ENCODE measurements around the gene MTCH1. TPM values are rescaled to one million over a fixed set of nuclear protein-coding genes. Genes with fewer than 3 reads are reported as not detected.

The MTCH1 gene
- polyA plus RNA-seq (2012; ENCODE audit: low read depth, missing spikeins): 96.3 TPM

GRCh38 chr6:36985808-36986703 is at the start of gene MTCH1:
Gene MTCH1 (minus strand): TSS chr6:36986196. CDS start chr6:36986173, 23 bp downstream.
- DNase-seq (ENCODE audit: insufficient read length, low spot score) (peak; percentile 97), FAIRE-seq (peak; percentile 97)
- 0 out of 2 replicates have a peak, but pooled peaks have one; percentile 27 for TF ChIP-seq SPI1 (IDR thresholded peaks at IDR 0.05; ENCODE audit: low read depth, low read length)
- TF ChIP-seq PAX5 (IDR thresholded peaks at IDR 0.05; ENCODE audit: insufficient read depth, low read length, severe bottlenecking): no peak
- TF ChIP-seq POU2F2 (IDR thresholded peaks at IDR 0.05; ENCODE audit: low read depth, low read length): peak; percentile 80
- TF ChIP-seq POLR2AphosphoS5 (IDR thresholded peaks at IDR 0.05; ENCODE audit: low read depth, low read length): peak; percentile 80
- peak; percentile 88 for TF ChIP-seq POLR2A (IDR thresholded peaks at IDR 0.05; ENCODE audit: low read depth, low read length)
- TF ChIP-seq TAF1 (IDR thresholded peaks at IDR 0.05; ENCODE audit: low read depth, low read length): peak; percentile 90

GRCh38 chr6:37033819-37034795 is 48.1 kb upstream of the MTCH1 start:
- no peak for DNase-seq (ENCODE audit: insufficient read length, low spot score)
- FAIRE-seq: no peak
- TF ChIP-seq POU2F2 (IDR thresholded peaks at IDR 0.05; ENCODE audit: low read depth, low read length) (no peak), SPI1 (IDR thresholded peaks at IDR 0.05; ENCODE audit: low read depth, low read length) (no peak), POLR2A (IDR thresholded peaks at IDR 0.05; ENCODE audit: low read depth, low read length) (no peak), TAF1 (IDR thresholded peaks at IDR 0.05; ENCODE audit: low read depth, low read length) (no peak), PAX5 (IDR thresholded peaks at IDR 0.05; ENCODE audit: insufficient read depth, low read length, severe bottlenecking) (no peak), POLR2AphosphoS5 (IDR thresholded peaks at IDR 0.05; ENCODE audit: low read depth, low read length) (no peak)

- FAIRE-seq (no peak), DNase-seq (ENCODE audit: insufficient read length, low spot score) (no peak)
- TF ChIP-seq SPI1 (IDR thresholded peaks at IDR 0.05; ENCODE audit: low read depth, low read length) (peak; percentile 41; the same call in 1 of the 2 replicates), PAX5 (IDR thresholded peaks at IDR 0.05; ENCODE audit: insufficient read depth, low read length, severe bottlenecking) (no peak)
Observed at GRCh38 chr6:37033255-37033654, 47.3 kb upstream of the MTCH1 start.

- no peak for FAIRE-seq
Observed at GRCh38 chr6:37032239-37032638, 46.2 kb upstream of the MTCH1 start.

GRCh38 chr6:37030599-37030998 is 44.6 kb upstream of the MTCH1 start:
- DNase-seq (ENCODE audit: insufficient read length, low spot score) (no peak), FAIRE-seq (no peak)
- TF ChIP-seq POU2F2 (IDR thresholded peaks at IDR 0.05; ENCODE audit: low read depth, low read length) (no peak), TAF1 (IDR thresholded peaks at IDR 0.05; ENCODE audit: low read depth, low read length) (no peak), PAX5 (IDR thresholded peaks at IDR 0.05; ENCODE audit: insufficient read depth, low read length, severe bottlenecking) (no peak), SPI1 (IDR thresholded peaks at IDR 0.05; ENCODE audit: low read depth, low read length) (no peak), POLR2A (IDR thresholded peaks at IDR 0.05; ENCODE audit: low read depth, low read length) (no peak), POLR2AphosphoS5 (IDR thresholded peaks at IDR 0.05; ENCODE audit: low read depth, low read length) (no peak)

More at GRCh38 chr6:37032239-37032638, 46.2 kb upstream of the MTCH1 start:
- no peak for DNase-seq (ENCODE audit: insufficient read length, low spot score)
- TF ChIP-seq POLR2A (IDR thresholded peaks at IDR 0.05; ENCODE audit: low read depth, low read length): no peak
- TF ChIP-seq SPI1 (IDR thresholded peaks at IDR 0.05; ENCODE audit: low read depth, low read length): no peak
- TF ChIP-seq PAX5 (IDR thresholded peaks at IDR 0.05; ENCODE audit: insufficient read depth, low read length, severe bottlenecking): no peak
- no peak for TF ChIP-seq POU2F2 (IDR thresholded peaks at IDR 0.05; ENCODE audit: low read depth, low read length)
- no peak for TF ChIP-seq POLR2AphosphoS5 (IDR thresholded peaks at IDR 0.05; ENCODE audit: low read depth, low read length)
- TF ChIP-seq TAF1 (IDR thresholded peaks at IDR 0.05; ENCODE audit: low read depth, low read length): no peak

- TF ChIP-seq PAX5 (IDR thresholded peaks at IDR 0.05; ENCODE audit: insufficient read depth, low read length, severe bottlenecking): no peak
- TF ChIP-seq SPI1 (IDR thresholded peaks at IDR 0.05; ENCODE audit: low read depth, low read length): no peak
- TF ChIP-seq TAF1 (IDR thresholded peaks at IDR 0.05; ENCODE audit: low read depth, low read length): no peak
- TF ChIP-seq POU2F2 (IDR thresholded peaks at IDR 0.05; ENCODE audit: low read depth, low read length): no peak
- no peak for TF ChIP-seq POLR2AphosphoS5 (IDR thresholded peaks at IDR 0.05; ENCODE audit: low read depth, low read length)
- no peak for TF ChIP-seq POLR2A (IDR thresholded peaks at IDR 0.05; ENCODE audit: low read depth, low read length)
- peak; percentile 58 for FAIRE-seq
Observed at GRCh38 chr6:37029249-37029971, 43.4 kb upstream of the MTCH1 start.

GRCh38 chr6:37027811-37028469 is 41.9 kb upstream of the MTCH1 start:
- no peak for TF ChIP-seq POLR2AphosphoS5 (IDR thresholded peaks at IDR 0.05; ENCODE audit: low read depth, low read length)
- TF ChIP-seq SPI1 (IDR thresholded peaks at IDR 0.05; ENCODE audit: low read depth, low read length): no peak
- no peak for TF ChIP-seq PAX5 (IDR thresholded peaks at IDR 0.05; ENCODE audit: insufficient read depth, low read length, severe bottlenecking)
- TF ChIP-seq POLR2A (IDR thresholded peaks at IDR 0.05; ENCODE audit: low read depth, low read length): no peak
- no peak for DNase-seq (ENCODE audit: insufficient read length, low spot score)
- no peak for FAIRE-seq

More at GRCh38 chr6:37029249-37029971, 43.4 kb upstream of the MTCH1 start:
- DNase-seq (ENCODE audit: insufficient read length, low spot score): no peak

GRCh38 chr6:37027036-37027720 is 41.2 kb upstream of the MTCH1 start:
- no peak for FAIRE-seq
- no peak for DNase-seq (ENCODE audit: insufficient read length, low spot score)
- TF ChIP-seq POU2F2 (IDR thresholded peaks at IDR 0.05; ENCODE audit: low read depth, low read length) (no peak), POLR2A (IDR thresholded peaks at IDR 0.05; ENCODE audit: low read depth, low read length) (no peak), TAF1 (IDR thresholded peaks at IDR 0.05; ENCODE audit: low read depth, low read length) (no peak), SPI1 (IDR thresholded peaks at IDR 0.05; ENCODE audit: low read depth, low read length) (no peak), POLR2AphosphoS5 (IDR thresholded peaks at IDR 0.05; ENCODE audit: low read depth, low read length) (no peak)

Data from GM12891 (cell line).